CD4-positive, alpha-beta T cell treated with Interleukin-12 subunit alpha and Interleukin-12 subunit beta, for 1 hour (primary cell): ENCODE data around the gene SMARCA5.

Experiments
- DNase-seq: peaks from one replicate; pipeline ENCODE4 v3.0.0-alpha.2; 2020

The SMARCA5 gene

GRCh38 chr4:143538979-143539669 lies 25.6 kb downstream of the SMARCA5 start:
- peak; percentile 14 for DNase-seq

DNA sequence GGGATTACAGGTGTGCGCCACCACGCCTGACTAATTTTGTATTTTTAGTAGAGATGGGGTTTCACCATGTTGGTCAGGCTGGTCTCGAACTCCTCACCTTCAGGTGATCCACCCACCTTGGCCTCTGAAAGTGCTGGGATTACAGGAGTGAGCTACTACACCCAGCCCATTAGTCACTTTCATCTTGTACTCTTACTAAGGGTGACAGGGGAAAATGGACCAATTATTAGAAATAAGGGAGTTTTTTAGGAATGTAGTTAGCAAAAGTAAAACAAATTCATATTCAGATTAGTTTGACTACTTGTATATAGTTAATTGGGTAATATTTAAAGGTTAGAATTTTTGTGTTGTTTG lies 26.1 kb downstream of the SMARCA5 start:
- DNase-seq, result no peak

GRCh38 chr4:143549928-143550327 lies 36.4 kb downstream of the SMARCA5 start:
- no peak for DNase-seq

GRCh38 chr4:143554728-143555597 lies 41.5 kb downstream of the SMARCA5 start:
- no peak for DNase-seq

DNA sequence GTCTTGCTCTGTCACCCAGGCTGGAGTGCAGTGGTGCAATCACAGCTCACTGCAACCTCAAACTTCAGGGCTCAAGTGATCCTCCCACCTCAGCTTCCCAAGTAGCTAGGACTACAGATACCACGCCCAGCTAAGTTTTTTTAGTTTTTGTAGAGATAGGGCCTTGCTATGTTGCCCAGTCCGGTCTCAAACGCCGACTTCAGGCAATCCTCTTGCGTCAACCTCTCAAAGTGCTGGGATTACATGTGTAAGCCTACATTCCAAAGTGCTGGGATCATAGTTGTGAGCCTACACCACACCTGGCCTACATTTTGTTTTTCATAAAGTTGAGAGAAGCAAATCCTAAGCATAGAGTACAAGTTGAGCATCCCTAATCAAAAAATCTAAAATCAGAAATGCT lies 42.2 kb downstream of the SMARCA5 start:
- no peak for DNase-seq

DNA sequence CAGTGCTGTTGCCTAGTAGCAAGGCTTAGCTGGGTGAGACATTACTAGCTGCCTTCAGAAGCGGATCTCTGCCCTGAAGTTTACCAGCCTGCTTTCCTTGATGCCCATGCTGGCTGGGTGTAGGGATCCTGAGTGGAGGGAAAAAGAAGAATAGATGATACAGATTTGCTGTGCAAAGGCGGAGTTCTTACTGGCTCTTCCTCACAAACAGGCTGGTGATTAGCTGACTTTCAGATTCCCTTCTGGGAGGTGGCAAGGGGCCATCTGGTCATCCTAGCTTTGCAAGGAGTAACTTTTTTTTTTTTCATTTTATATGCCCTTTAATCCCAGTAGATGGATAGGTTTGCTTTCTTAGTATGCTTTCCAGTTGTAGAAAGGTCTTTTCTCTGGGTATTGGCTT lies 44.8 kb downstream of the SMARCA5 start:
- DNase-seq, result no peak

- peak; percentile 79 for DNase-seq
Observed at GRCh38 chr4:143558823-143559756, 45.6 kb downstream of the SMARCA5 start.

GRCh38 chr4:143559757-143560147 lies 46.2 kb downstream of the SMARCA5 start:
- peak; percentile 41 for DNase-seq

GRCh38 chr4:143564472-143564871 lies 51.0 kb downstream of the SMARCA5 start:
- no peak for DNase-seq

- DNase-seq, result no peak
Observed at GRCh38 chr4:143575331-143575730, 61.8 kb downstream of the SMARCA5 start.

- no peak for DNase-seq
Observed at GRCh38 chr4:143581331-143581946, 67.9 kb downstream of the SMARCA5 start.

DNA sequence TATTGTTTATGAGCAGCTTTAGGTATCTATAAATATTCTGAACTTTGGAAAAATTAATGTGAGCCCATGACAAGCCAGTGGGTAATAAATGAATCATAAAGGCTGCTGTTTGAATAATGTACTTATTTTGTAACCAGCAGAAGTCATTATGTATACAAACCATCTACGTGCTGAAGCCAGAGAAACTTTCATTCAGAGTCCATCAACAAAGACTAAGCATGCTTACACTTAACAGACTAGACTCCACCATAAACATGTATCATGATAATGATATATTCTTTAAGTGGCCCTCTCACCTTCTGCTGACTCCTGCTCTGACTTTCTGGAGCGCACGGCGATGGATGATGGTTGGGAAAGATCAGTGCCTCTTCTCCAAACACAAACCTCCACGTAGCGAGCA lies 72.0 kb downstream of the SMARCA5 start:
- no peak for DNase-seq

GRCh38 chr4:143586080-143586479 lies 72.6 kb downstream of the SMARCA5 start:
- no peak for DNase-seq

DNA sequence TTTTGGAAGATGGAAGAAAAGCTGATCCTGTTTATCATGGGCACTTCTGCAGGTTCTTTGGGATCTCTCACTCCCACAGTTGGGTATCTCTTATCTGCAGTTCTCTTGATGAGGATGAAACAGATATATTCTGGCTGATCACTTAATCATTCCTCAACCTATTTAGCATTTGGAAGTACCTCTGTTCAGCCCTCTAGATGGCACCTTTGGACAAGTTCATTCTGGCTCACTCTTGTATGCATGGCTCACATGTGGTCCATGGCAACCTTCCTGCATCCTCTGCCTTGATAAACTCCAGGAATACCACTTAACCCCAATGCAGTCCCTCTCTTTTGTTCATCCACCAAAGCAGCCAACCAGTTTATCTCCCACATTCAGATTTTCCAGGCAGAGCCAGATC lies 74.2 kb downstream of the SMARCA5 start:
- DNase-seq, result no peak

GRCh38 chr4:143597276-143597675 lies 83.8 kb downstream of the SMARCA5 start:
- DNase-seq, result no peak

GRCh38 chr4:143598816-143599215 lies 85.3 kb downstream of the SMARCA5 start:
- no peak for DNase-seq

DNA sequence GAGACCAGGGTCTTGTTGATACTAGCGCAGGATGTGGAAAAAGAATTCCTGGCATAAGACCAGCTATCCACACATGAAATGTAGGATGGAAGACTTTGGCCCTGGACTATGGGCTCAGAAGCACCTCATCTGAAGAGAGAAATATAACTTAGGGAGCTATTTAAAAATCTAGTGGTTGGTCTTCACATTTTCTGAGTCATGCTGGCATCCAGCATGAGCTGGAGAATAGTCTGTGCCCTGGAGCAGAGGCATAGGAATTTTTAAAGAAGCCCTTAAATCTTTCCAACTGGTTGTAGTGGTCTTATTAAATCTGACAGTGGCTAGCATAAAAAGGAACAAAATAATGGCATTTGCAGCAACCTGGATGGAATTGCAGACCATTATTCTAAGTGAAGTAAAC lies 86.3 kb downstream of the SMARCA5 start:
- DNase-seq, result no peak

GRCh38 chr4:143606480-143606879 lies 93.0 kb downstream of the SMARCA5 start:
- DNase-seq, result no peak
